GM21360 (cell line): ENCODE data around the gene SASH1.
"Not testable (repeated sequence)": the region's sequence is repeated elsewhere in the genome, so short reads cannot be mapped to it uniquely, and the experiment has no call there.

Source experiments
- ATAC-seq: cut with Tn5 transposase; IDR thresholded peaks from one replicate; pipeline ENCODE4 v1.9.1; 2021; ENCODE audit warnings: mild to moderate bottlenecking, moderate library complexity; ENCODE audit not compliant: unreplicated experiment

Gene SASH1

DNA sequence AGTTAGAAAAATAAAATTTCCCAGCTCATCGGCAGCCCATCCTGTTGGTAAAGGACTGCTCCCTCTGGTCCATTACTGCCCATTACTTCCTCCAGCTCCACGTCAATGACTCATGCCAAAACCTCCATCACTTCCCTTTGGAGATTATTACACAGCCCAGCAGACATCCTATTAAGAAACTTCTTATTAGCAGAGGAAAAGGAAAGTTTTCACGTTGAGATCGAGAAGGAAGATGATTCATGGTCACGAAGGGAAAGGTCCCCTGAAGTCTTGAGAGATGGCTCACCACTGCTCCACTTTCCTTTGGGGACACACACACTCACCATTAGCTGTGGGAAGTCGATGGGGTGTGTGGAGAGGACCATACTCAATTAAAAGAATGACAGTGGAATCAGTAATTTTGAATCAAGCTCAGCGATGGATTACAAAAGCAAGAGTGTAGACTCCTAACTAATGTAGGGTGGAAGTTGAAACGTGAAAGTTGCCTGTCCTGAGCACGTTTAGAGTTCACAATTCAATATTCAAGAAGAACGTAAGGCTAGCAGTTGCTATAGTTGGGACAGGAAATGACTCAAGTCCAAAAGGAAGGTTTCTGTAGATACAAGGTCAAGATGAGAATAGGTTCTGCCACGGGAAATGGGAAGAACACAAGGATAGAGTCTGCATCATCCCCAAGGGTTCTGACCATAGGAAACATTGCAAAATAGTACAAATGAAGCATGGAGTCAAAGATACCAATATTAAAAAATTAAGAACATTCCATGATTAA is 21.6 kb downstream of the SASH1 start:
- no peak for ATAC-seq

DNA sequence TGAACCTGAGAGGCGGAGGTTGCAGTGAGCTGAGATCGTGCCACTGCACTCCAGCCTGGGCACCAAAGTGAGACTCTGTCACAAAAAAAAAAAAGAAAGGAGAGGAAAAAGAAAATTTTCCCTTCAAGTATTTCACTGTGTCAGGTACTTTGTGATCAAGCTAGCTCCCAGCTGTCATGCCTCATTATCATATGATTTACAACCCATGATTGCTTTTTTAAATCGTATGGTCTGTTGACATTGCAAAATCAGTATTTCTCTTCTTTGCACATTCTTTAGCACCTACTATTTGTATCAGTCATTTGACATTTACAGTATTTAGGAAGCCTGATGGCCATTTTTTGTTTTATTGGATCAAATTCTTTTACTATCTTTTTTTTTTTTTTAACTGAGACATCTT is 22.4 kb downstream of the SASH1 start:
- ATAC-seq: no peak

DNA sequence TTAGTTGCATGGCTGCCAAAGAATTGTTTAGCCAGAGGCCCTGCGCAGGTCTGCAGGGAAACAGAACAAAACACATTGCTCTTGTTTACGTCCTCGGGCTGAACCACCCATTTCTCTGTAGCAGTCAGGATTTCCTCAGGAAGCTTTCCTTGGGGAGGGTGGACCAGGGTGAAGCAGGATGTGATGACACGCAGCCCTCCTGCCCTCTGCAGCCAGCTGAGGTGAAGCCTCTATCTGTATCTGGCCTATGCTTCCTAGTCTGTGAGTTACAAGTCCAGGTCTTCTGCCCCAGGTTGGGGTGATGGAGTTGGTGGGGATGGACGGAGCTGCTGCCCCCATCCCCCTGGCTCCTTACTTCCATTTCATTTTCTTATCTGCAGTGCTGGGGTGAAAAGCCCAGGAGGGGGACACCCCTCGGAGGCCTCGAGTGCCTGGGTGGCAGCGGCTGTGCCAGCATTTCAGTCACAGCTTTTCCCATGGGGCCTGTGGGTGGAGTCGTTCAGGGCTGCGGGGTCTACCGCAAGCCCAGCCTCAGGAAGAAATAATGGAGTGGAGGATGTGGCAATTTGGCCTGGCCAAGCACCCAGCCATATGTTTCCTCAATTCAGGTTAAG is 24.9 kb downstream of the SASH1 start:
- no peak for ATAC-seq

DNA sequence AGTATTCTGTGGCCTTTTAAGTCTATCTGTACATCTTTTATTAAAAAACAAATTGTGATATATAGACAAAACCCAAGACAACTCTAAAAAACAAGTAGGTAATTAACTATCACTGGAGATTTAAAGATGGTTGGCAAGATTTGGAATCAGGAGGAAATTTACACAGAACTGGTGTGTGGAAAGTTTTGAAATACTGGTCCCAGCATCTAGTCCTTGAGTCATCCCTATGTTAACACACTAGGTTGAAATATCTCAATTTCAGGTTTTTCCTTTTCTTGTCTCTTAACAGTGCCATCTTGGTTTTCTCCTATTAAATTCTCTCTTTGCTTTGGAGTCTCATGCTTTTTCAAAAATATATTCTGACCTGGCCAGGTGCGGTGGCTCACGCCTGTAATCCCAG is 27.5 kb downstream of the SASH1 start:
- ATAC-seq: no peak

DNA sequence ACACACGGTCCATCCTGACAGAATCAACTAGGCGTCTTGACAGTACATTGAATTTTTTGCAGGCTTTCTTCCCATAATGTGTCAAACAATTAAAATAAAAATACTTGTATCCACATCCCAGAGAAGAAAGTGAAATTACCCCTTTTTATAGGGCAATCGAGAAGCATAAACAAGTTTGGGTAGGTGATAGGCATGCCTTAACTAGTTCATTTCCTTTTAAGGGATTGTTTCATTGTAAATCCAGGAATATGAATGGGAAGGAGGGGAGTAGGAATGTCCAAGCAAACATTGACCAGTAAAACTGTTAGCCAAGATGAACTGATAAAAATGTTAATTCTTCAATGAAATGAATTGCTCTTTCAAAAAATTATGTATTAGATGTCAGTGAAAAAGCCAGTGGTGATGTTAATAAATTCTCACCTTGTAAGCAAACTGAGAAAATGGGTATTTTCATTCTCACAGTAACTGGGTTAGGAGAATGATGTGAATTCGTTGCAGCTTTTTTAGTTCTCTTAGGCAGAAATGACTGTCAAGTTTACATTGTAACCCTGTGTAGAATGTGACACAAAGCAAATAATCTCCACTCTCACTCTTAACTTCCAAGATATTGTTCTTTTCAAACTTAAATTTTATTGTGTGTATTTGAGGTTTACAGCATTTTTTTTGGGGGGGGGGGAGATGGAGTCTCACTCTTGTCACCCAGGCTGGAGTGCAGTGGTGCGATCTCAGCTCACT is 31.6 kb downstream of the SASH1 start:
- no peak for ATAC-seq

DNA sequence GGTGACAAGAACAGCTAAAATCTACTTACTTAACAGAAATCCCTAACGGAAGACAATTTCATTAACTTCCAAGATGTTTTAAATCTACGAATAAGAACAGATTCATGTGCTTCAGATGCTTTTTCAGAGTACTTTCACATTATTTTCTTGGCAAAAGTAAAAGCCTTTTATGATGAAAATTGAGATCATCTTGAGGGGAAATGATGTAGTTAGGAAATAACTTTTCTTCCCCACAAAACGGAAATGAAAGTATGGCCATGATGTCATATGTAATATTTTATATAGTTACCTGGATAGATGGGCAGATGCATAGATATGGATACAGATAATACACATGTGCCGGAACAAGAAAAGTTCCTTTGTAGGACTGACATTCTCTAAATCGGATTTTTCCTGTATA is 32.8 kb downstream of the SASH1 start:
- no peak for ATAC-seq

DNA sequence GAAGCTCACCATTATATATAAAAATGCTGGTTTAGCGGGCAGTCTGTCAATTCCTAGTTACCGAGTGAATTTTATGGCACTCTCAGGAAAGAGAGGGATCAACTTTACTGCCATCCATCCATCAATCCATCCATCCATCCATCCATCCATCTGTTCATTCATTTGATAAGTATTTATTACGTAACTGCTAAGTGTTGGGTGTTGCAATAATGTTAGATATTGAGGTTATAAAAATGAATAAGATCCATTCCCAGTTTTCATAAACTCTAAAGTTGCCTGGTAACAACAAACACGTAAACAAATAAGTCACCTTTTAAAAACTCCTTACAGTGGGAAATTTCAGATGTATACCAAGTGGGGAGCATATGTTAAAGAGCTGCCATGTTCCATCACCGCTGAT is 36.8 kb downstream of the SASH1 start:
- ATAC-seq: no peak

DNA sequence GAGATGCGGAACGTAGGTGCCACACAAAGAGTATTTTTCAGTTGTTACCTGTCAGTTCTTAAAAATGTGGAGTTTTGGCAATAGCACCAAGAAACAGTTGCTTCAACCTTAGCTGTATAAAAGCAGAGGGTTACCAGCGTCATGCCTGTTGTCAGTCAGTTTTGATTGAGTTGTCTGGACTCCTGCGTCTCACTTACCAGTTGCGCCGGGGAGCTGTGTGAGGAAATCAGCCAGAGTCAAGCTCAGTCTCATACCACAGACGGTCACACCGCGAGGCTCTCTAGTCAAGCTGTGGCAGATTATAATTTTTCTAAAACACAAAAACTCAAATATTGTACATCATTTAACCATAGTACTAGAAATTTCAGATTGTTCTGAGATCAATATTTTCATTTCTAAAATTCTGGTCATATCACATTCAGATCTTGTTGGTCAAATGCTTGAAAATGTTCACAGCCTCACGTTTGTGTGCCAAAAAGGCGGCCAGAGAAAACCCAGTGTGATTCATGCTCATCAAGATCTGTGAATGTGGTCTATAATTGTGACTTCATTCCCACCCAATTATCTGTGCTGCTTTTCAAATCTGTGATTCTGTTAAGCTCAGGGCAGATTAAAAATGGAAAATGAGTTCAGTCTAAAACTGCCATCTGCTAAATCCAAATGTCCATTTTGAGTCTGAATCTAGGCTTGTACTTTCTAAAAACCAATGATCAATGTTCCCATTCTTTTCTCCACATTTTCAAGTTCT is 37.5 kb downstream of the SASH1 start:
- ATAC-seq: no peak

DNA sequence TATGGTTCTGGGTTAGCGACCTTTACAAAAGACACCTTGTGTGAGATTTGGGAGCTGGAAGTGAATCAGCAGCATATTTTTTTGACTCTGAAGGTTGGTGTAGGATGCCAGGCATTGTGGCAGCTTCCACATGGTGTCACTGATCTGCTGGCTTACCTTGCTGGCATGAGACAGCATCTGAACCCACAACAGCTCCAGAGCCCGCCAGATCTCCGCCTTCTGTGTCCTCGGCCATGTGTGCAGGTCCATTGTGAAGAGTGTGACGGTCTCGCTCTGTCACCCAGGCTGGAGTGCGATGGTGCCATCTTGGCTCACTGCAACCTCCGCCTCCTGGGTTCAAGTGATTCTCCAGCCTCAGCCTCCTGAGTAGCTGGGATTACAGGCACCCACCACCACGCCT is 39.4 kb downstream of the SASH1 start:
- ATAC-seq: not testable (repeated sequence)

DNA sequence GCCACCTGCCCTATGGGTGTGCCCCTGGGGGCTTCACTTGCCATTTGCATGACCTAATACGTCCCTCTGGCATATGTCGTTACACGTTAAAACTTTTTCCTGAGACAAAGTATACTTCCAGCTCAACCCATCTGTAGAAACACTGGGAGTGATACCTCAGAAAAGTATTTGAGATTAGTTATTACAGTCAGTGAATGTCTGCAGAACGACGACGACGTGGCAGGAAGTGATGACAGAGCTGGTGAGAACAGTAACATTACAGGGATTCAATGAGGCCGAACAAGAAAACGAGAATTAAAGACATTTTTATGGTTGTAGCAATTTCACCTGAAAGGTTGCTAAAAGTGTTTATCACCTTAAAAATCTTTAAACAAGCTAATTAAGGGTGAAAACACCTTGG is 40.2 kb downstream of the SASH1 start:
- ATAC-seq: no peak

DNA sequence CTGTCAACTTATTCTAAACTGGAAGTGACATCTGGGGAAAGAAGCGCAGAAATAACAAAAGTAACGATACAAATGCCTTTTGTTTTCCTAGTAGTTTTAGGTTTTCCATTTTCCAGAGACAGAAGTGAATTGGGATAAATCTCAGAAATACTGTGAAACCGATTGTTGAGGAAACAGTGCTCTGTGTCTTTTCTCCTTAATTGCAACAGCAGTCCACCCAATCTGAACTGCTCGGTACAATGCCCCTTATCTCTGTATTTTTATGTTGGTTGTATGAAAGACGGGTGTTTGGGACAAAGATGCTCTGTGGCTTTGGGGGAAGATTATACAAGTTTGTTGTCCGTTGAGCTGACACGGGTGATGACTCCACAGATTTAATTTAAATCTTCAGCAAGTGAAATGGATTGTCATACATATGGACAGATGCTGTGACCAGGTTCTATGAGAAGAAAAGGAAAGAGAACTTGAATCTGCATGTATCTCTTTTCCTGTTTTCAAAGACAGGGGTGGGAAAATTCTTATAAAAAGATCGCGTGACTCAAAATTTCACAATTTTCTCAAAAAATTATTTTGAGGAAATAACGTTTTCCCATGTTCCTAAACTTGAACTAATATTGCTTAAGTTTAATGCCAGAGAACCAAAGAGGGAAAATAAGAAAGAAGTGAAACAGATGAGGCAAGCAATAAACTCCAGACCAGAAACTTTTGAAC is 41.2 kb downstream of the SASH1 start:
- ATAC-seq: no peak

DNA sequence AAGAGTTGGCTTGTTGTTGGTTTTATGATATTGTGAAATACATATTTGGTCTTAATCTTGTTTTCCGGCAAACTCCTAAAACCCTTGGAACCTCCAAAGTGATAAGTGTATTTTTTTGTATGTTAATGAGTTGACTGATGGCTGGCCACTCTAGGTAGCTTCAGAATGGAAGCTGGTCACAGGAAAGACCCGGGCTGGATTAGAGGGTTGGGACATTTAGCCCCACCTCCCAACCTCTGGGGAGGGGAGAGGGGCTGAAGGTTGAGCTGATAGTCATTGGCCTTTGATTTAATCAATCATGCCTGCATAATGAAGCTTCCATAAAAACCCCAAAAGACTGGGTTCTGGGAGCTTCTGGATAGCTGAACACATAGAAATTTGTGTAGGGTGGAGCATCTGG is 42.7 kb downstream of the SASH1 start:
- no peak for ATAC-seq

DNA sequence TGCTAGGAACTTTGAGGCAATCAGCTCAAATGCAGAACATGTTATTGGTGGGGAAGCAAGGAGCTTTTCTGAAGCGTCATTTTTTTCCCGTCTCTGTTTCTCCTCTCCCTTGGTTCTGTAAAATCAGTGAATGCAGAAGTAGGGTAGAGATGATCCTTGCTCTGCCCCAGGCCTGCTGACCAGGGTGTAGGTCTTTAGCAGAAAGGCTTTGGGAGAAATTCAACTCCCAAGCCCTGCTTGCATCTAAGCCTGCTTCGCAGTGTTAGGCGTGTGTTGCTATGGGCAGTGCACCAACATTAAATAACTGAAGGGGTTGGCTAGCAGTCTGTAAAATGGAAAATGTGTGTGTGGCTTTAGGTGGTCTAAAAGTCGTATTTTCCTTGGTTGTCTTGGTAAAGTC is 45.9 kb downstream of the SASH1 start:
- no peak for ATAC-seq

DNA sequence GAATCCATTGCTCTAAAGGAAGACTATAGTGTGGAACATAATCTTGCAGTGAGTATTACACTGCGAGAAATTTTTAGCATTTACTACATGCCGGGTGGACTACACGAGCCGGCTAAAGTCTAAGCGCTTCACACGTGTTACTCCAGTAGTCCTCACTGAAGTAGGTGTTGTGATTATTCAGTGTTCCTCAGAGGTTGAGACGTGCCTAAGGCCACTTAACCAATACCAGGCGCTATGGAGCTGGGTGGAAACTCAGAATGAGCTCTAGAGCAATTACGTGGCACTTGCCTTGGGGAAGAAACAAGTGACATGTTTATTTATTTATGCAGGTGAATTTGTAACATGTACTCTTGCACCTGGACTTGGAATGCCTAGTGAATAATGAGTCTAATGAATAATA is 46.4 kb downstream of the SASH1 start:
- ATAC-seq: no peak

DNA sequence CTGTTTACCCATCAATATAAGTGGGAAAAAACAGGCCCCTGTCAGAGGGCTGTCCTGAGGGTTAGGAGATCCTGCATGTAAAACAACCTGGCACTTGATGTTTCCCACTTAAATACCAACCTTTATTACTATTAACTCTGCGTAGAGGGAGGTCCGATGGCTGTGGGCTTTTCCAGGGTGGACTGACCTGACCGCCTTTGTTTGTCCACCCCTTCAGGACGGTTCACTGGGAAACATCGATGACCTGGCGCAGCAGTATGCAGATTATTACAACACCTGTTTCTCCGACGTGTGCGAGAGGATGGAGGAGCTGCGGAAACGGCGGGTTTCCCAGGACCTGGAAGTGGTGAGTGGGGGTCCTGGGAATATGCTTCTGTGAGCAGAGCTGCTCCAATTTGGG is 47.3 kb downstream of the SASH1 start:
- no peak for ATAC-seq

DNA sequence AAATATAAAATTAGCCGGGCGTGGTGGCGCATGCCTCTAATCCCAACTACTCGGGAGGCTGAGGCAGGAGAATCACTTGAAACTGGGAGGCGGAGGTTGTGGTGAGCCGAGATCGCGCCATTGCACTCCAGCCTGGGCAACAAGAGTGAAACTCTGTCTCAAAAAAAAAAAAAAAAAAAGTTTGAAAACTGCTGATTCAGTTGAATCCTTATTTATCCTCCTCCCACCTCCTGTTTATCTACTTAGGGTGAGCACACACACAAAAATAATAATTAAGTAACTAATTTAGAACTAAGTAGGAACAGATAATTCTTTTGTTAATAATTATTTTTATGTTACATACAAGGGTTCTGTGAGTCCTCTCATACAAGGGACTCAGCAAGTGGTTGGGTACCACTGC is 49.5 kb downstream of the SASH1 start:
- not testable (repeated sequence) for ATAC-seq

DNA sequence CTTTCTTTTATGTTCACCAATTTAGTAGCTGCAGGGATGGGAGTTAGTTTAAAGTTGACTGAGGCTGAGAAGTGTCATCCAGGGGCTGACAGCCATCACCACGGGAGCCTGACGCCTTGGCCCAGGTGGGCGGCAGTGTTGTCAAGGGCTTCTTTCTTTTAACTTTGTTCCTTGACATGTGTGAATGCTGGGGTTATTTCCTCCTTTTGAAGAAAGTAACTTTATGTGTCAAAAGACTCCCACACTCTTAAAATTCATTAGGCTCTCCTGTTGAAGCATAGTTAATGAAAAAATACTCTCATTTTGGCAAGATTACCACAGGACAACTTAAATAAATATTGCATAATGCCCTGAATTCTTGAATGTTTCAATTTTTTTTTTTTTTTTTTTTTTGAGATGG is 50.0 kb downstream of the SASH1 start:
- no peak for ATAC-seq

DNA sequence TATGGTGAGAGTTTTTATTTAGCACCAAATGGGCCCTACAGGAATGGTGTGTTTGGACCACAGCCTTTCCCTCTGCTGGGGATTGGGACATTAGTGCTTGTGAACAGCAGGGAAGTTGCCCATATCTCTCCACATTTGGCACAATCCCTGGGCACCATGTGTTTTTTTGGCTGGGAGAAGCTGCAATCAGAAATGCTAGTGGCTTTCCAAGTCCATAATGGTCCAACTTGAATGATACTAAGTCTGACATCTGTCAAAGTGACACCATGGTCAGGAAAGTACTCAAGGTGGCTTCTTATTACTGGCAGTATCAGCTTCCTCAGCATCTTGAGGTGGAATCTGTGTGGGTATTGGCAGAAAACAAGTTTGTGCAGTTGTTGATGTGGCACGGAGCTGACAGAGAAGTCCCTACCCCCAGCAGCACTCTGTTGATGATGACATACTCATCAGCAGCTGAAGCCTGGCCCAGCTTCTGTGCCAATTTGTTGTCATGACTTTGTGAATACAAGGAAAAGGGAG is 53.0 kb downstream of the SASH1 start:
- no peak for ATAC-seq

DNA sequence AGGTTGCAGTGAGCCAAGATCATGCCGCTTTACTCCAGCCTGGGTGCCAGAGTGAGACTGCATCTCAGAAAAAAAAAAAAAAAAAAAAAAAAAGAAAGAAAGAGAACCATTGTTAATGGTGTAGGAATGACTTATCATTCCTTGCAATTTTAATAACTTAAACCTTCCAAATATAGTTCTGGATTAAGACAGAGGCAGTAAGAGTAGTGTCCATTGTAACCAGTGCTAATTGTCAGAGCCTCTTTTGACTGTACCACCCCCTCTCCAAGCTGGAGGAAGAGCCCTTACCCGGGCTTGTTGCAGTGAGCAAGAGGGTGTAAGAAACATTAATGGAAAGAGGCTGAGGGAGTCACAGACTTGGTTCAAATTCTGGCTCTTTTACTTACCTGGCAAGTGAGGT is 53.8 kb downstream of the SASH1 start:
- no peak for ATAC-seq

DNA sequence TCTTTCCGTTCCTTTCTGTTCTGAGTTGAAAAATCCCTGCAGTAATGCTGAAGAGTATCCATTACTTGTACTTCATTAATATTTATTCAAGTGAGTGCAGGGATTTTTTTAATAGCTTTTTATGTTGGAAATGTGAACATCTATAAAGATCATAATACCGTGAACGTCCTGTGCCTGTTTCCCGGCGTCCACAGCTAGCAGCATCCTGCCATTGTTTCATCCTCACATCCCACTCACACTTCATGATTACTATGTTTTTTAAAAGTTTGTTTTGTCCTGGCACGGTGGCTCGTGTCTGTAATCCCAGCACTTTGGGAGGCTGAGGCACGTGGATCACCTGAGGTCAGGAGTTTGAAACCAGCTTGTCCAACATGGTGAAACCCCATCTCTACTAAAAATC is 54.3 kb downstream of the SASH1 start:
- ATAC-seq: no peak

DNA sequence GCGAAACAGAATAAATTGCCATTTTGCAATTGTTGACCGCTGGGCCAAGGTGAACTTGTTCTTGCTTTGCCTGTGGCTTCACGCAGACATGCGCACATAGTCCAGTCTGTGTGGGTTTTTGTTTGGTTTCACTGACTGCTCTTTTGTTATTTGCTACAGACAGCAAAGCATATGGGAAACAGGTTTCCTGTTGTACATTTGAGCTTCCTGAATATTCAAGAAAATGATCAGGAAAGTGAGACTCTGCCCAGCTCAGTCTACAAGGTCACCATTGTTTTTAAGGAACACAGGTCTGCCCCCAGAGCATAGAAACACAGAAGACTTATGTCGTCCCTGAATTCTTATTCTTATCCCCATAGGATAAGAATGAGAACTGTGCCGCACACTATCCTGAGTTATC is 55.6 kb downstream of the SASH1 start:
- no peak for ATAC-seq
